H9 (cell line): Measurements from ENCODE around the gene NEDD4L. TPM values are rescaled to one million over a fixed set of nuclear protein-coding genes. Genes with fewer than 3 reads are reported as not detected.

Experiments used
- DNase-seq: peaks from one replicate; pipeline ENCODE4 v3.0.0-alpha.2; 2017
- H2AFZ ChIP-seq: one replicate; pipeline ENCODE4 v1.6.1; 2013; ENCODE audit warnings: mild to moderate bottlenecking, low read length, control low read depth, moderate library complexity
- H2AK5ac ChIP-seq: 2 replicates; pipeline ENCODE4 v1.6.1; 2013; ENCODE audit warnings: low read length, control low read depth, mixed read lengths; ENCODE audit not compliant: insufficient read length
- H2BK120ac ChIP-seq: one replicate; pipeline ENCODE4 v1.6.1; 2013; ENCODE audit warnings: low read depth, mild to moderate bottlenecking, low read length, control low read depth, inconsistent platforms; ENCODE audit not compliant: poor library complexity, severe bottlenecking
- H2BK12ac ChIP-seq: 2 replicates; pipeline ENCODE4 v1.6.1; 2013; ENCODE audit warnings: low read length, control low read depth, mixed read lengths, low read depth; ENCODE audit not compliant: insufficient read length
- H2BK15ac ChIP-seq: 2 replicates; pipeline ENCODE4 v1.6.1; 2013; ENCODE audit warnings: low read depth, low read length, control low read depth
- H2BK20ac ChIP-seq: one replicate; pipeline ENCODE4 v1.6.1; 2013; ENCODE audit warnings: low read depth, mild to moderate bottlenecking, low read length, control low read depth, inconsistent platforms; ENCODE audit not compliant: poor library complexity, severe bottlenecking
- H2BK5ac ChIP-seq: 2 replicates; pipeline ENCODE4 v1.6.1; 2013; ENCODE audit warnings: low read length, control low read depth, mixed read lengths; ENCODE audit not compliant: insufficient read length
- H3K14ac ChIP-seq: 2 replicates; pipeline ENCODE4 v1.6.1; 2013; ENCODE audit warnings: low read length, control low read depth; ENCODE audit not compliant: insufficient read depth
- H3K18ac ChIP-seq: 2 replicates; pipeline ENCODE4 v1.6.1; 2013; ENCODE audit warnings: low read depth, mild to moderate bottlenecking, mixed read lengths, low read length, control low read depth; ENCODE audit not compliant: insufficient read length
- H3K23ac ChIP-seq: 2 replicates; pipeline ENCODE4 v1.6.1; 2013; ENCODE audit warnings: low read length, control low read depth, mixed read lengths, low read depth; ENCODE audit not compliant: insufficient read length
- H3K23me2 ChIP-seq: 2 replicates; pipeline ENCODE4 v1.6.1; 2013; ENCODE audit warnings: low read depth, mild to moderate bottlenecking, mixed read lengths, low read length, control low read depth; ENCODE audit not compliant: insufficient read length, poor library complexity, severe bottlenecking
- H3K27ac ChIP-seq: 2 replicates; pipeline ENCODE4 v1.5.1; 2013; ENCODE audit warnings: low read length, control low read depth, mixed read lengths, low read depth; ENCODE audit not compliant: insufficient read length
- H3K27me3 ChIP-seq: 2 replicates; pipeline ENCODE4 v1.6.1; 2013; ENCODE audit warnings: low read length, control low read depth, inconsistent platforms; ENCODE audit not compliant: insufficient read depth
- H3K4ac ChIP-seq: 2 replicates; pipeline ENCODE4 v1.6.1; 2013; ENCODE audit warnings: low read depth, mild to moderate bottlenecking, control low read depth, inconsistent platforms, low read length, moderate library complexity
- H3K4me1 ChIP-seq: 2 replicates; pipeline ENCODE4 v1.6.1; 2013; ENCODE audit warnings: low read length, control low read depth, inconsistent platforms; ENCODE audit not compliant: insufficient read depth
- H3K4me2 ChIP-seq: 2 replicates; pipeline ENCODE4 v1.6.1; 2013; ENCODE audit warnings: low read length, control low read depth, mixed read lengths; ENCODE audit not compliant: insufficient read length, insufficient read depth
- H3K56ac ChIP-seq: 2 replicates; pipeline ENCODE4 v1.6.1; 2013; ENCODE audit warnings: low read depth, mild to moderate bottlenecking, mixed read lengths, low read length, control low read depth; ENCODE audit not compliant: insufficient read length
- H3K79me1 ChIP-seq: 2 replicates; pipeline ENCODE4 v1.6.1; 2013; ENCODE audit warnings: low read depth, mild to moderate bottlenecking, moderate library complexity, low read length, control low read depth, inconsistent platforms; ENCODE audit not compliant: insufficient read depth, poor library complexity, severe bottlenecking
- H3K79me2 ChIP-seq: 2 replicates; pipeline ENCODE4 v1.6.1; 2013; ENCODE audit warnings: low read length, control low read depth, inconsistent platforms; ENCODE audit not compliant: insufficient read depth
- H3K9ac ChIP-seq: 2 replicates; pipeline ENCODE4 v1.6.1; 2013; ENCODE audit warnings: low read length, control low read depth, mixed read lengths; ENCODE audit not compliant: insufficient read length; ENCODE audit errors: extremely low read depth
- H3K9me3 ChIP-seq: one replicate; pipeline ENCODE4 v1.6.1; 2013; ENCODE audit warnings: low read depth, low read length, inconsistent platforms; ENCODE audit not compliant: control insufficient read depth
- H3T11ph ChIP-seq: one replicate; pipeline ENCODE4 v1.6.1; 2013; ENCODE audit warnings: mild to moderate bottlenecking, low read length, control low read depth, inconsistent platforms
- H4K20me1 ChIP-seq: one replicate; pipeline ENCODE4 v1.6.1; 2013; ENCODE audit not compliant: control insufficient read depth, insufficient read length, insufficient read depth
- H4K5ac ChIP-seq: 2 replicates; pipeline ENCODE4 v1.6.1; 2013; ENCODE audit warnings: low read depth, mild to moderate bottlenecking, mixed read lengths, low read length, control low read depth; ENCODE audit not compliant: insufficient read length
- H4K8ac ChIP-seq: replicated peaks from 2 replicates; pipeline ENCODE4 v1.6.1; 2013; ENCODE audit warnings: low read length, control low read depth, mixed read lengths, low read depth; ENCODE audit not compliant: insufficient read length
- H4K91ac ChIP-seq: 2 replicates; pipeline ENCODE4 v1.6.1; 2013; ENCODE audit warnings: low read depth, mild to moderate bottlenecking, moderate library complexity, mixed read lengths, low read length, control low read depth; ENCODE audit not compliant: insufficient read length
- H3K27ac Mint-ChIP-seq, 3 experiments: 2 replicates in 2 of 3; 3 replicates in 1 of 3; pipeline ENCODE4 v1.8.0; 2020 to 2021; ENCODE audit warnings: mixed read lengths in 3 of 3, mild to moderate bottlenecking in 1 of 3, moderate library complexity in 1 of 3
- H3K27me3 Mint-ChIP-seq: 2 replicates; pipeline ENCODE4 v1.8.0; 2021; ENCODE audit warnings: low read depth, mild to moderate bottlenecking, moderate library complexity, mixed read lengths
- H3K36me3 Mint-ChIP-seq, 3 experiments: 2 replicates in 2 of 3; 3 replicates in 1 of 3; pipeline ENCODE4 v1.8.0; 2020 to 2021; ENCODE audit warnings: low read depth in 3 of 3, mixed read lengths in 3 of 3; ENCODE audit not compliant: insufficient read depth in 1 of 3
- H3K4me1 Mint-ChIP-seq, 2 experiments: 2 replicates each; pipeline ENCODE4 v1.8.0; 2020; ENCODE audit warnings: mixed read lengths in 2 of 2
- H3K4me3 Mint-ChIP-seq, 2 experiments: 2 replicates in 1 of 2; 3 replicates in 1 of 2; pipeline ENCODE4 v1.8.0; 2020 to 2021; ENCODE audit warnings: mild to moderate bottlenecking in 2 of 2, mixed read lengths in 2 of 2, moderate library complexity in 1 of 2
- H3K9me3 Mint-ChIP-seq, 2 experiments: 2 replicates in 1 of 2; 3 replicates in 1 of 2; pipeline ENCODE4 v1.8.0; 2020; ENCODE audit warnings: mild to moderate bottlenecking in 2 of 2, mixed read lengths in 2 of 2, moderate library complexity in 1 of 2
- WGBS: extraction: QIAGEN DNeasy Blood & Tissue Kit; methylation state at CpG from one replicate; pipeline ENCODE4 v1.1.7; 2013; ENCODE audit warnings: missing lambda C conversion rate, low lambda C conversion rate, mixed read lengths; ENCODE audit not compliant: insufficient read length; ENCODE audit errors: extremely low coverage; 5-methylcytosine and 5-hydroxymethylcytosine counted together
- total RNA-seq: library from RNA; stranded (reverse); gene quantifications from 2 replicates; pipeline ENCODE4 v1.2.1, GENCODE V29; 2021
- TF ChIP-seq, protein P1 (sequence below): fragments of 200-600 bp; sonication (generic); conservative IDR thresholded peaks from 3 replicates; pipeline ENCODE4 v1.8.0; 2021; ENCODE audit warnings: antibody characterized with exemption, mild to moderate bottlenecking

NEDD4L gene
- total RNA-seq, 1 experiment from 2014 or later = 76.3 TPM

DNA sequence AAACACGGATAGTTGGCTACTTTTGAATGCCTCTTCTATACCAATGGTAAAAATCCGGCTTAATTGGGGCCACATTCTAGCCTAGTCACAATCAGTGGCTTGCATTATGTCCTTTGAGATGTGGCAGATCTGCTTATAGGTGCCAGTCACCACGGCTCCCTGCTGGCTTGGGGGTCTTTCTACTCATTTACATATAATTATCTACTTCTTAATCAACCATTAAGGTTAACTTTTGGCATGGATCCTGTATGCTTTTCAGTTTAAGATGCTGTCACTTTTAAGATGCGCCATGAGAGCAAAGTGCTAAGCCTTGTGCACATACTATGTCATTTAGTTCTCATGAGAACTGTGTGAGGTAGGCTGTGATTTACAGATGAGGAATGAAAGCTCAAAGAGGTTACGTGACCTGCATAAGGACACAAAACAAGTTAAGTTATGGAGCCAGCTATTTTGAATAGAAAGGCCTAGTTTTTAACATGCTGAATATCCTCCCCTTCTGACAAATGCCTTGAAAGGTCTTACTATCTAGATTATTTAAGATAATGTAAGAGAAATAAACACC, 4.1 kb downstream of the NEDD4L start:
- Histone ChIP-seq H3K9ac (no peak overlapping the region), H3K14ac (no peak overlapping the region), H3K27ac (no peak overlapping the region), H3K23me2 (peaks cover 9% of the 10 kb centered on the region), H4K20me1 (no peaks in the 10 kb centered on the region), H3K4me2 (no peak overlapping the region), H3K9me3 (no peaks in the 10 kb centered on the region), H4K8ac (no peak overlapping the region), H3K4ac (no peak overlapping the region), H2AFZ (no peak overlapping the region), H2BK5ac (no peak overlapping the region), H3K27me3 (no peaks in the 10 kb centered on the region), H2BK12ac (no peak overlapping the region), H2BK15ac (no peak overlapping the region), H3K23ac (no peak overlapping the region), H3K4me1 (no peaks in the 10 kb centered on the region), H3K79me2 (peaks cover 19% of the 10 kb centered on the region; the same call in 1 of the 2 replicates), H3T11ph (no peak overlapping the region), H2BK20ac (no peak overlapping the region), H4K91ac (no peak overlapping the region), H3K79me1 (peaks cover 3% of the 10 kb centered on the region), H3K18ac (no peak overlapping the region), H4K5ac (no peak overlapping the region), H2BK120ac (no peak overlapping the region), H3K56ac (no peak overlapping the region), H2AK5ac (no peak overlapping the region)
- Mint-ChIP-seq H3K9me3 (no peaks in the 10 kb centered on the region; a peak in 1 of 5 replicates), H3K4me1 (peaks cover 26 to 31% of the 10 kb centered on the region in 2 experiments), H3K36me3 (peaks cover 1 to 4% (median 4%) of the 10 kb centered on the region in 3 experiments; a peak in 3 of 7 replicates), H3K4me3 (no peak overlapping the region), H3K27me3 (peaks cover 3% of the 10 kb centered on the region; the same call in 1 of the 2 replicates), H3K27ac (no peak overlapping the region)
- DNase-seq = no peak
- TF ChIP-seq, protein P1, sequence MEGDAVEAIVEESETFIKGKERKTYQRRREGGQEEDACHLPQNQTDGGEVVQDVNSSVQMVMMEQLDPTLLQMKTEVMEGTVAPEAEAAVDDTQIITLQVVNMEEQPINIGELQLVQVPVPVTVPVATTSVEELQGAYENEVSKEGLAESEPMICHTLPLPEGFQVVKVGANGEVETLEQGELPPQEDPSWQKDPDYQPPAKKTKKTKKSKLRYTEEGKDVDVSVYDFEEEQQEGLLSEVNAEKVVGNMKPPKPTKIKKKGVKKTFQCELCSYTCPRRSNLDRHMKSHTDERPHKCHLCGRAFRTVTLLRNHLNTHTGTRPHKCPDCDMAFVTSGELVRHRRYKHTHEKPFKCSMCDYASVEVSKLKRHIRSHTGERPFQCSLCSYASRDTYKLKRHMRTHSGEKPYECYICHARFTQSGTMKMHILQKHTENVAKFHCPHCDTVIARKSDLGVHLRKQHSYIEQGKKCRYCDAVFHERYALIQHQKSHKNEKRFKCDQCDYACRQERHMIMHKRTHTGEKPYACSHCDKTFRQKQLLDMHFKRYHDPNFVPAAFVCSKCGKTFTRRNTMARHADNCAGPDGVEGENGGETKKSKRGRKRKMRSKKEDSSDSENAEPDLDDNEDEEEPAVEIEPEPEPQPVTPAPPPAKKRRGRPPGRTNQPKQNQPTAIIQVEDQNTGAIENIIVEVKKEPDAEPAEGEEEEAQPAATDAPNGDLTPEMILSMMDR = no peak
- WGBS = no CpG with 5 or more reads among the region's 5 CpGs
